Neutrophil (primary cell): ENCODE results near the gene CDC42BPB.

Experiments
- H3K27ac ChIP-seq: fragments of 200-600 bp; sonication (generic); 2 replicates; pipeline ENCODE4 v1.5.1; 2016; ENCODE audit warnings: mild to moderate bottlenecking, moderate library complexity
- H3K27me3 ChIP-seq: fragments of 200-600 bp; sonication (generic); 2 replicates; pipeline ENCODE4 v1.6.0; 2016; ENCODE audit warnings: mild to moderate bottlenecking
- H3K36me3 ChIP-seq: fragments of 200-600 bp; sonication (generic); 2 replicates; pipeline ENCODE4 v1.5.1; 2017
- H3K4me1 ChIP-seq, 2 experiments: fragments of 200-600 bp in 1 of 2; sonication (generic) in 1 of 2; 1 replicate in 1 of 2; 2 replicates in 1 of 2; pipeline versions ENCODE4 v1.5.1 to v1.6.1; 2013 to 2016; ENCODE audit warnings: low read depth in 1 of 2, low read length in 1 of 2, mild to moderate bottlenecking in 1 of 2, moderate library complexity in 1 of 2; ENCODE audit not compliant: control insufficient read depth in 1 of 2, insufficient read depth in 1 of 2
- H3K4me3 ChIP-seq, 2 experiments: fragments of 200-600 bp in 1 of 2; sonication (generic) in 1 of 2; 1 replicate in 1 of 2; 2 replicates in 1 of 2; pipeline ENCODE4 v1.5.1; 2013 to 2016; ENCODE audit warnings: low read depth in 1 of 2, low read length in 1 of 2, mild to moderate bottlenecking in 1 of 2, moderate library complexity in 1 of 2
- H3K9me3 ChIP-seq: fragments of 200-600 bp; sonication (generic); 2 replicates; pipeline ENCODE4 v1.5.1; 2016
- TF ChIP-seq, protein P1 (sequence below): fragments of 200-600 bp; sonication (generic); IDR thresholded peaks from 2 replicates; pipeline ENCODE4 v1.5.1; 2016; ENCODE audit warnings: antibody characterized with exemption

The CDC42BPB gene

DNA sequence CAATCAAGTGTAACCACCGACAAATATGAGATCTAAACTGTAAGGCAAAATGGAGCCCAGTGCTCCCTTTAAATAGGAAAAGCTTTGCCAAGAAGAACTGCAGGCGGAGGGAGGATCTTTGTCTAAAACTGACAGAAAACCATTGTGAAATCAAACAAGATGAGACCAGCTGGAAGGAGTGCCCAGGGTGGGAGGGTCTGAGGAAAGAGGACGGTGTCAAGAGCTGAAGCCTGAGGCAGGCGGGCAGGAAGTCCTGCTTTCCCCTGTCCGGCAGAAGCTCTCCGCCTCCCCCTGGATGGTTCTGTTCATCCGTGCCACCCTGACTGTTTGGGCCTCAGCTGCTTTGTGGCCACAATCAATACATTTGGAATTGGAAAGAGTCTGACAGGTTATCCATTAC lies 37.5 kb downstream of the CDC42BPB start:
- Histone ChIP-seq H3K27ac (no peak overlapping the region), H3K36me3 (no peaks in the 10 kb centered on the region), H3K9me3 (no peaks in the 10 kb centered on the region), H3K4me3 (no peak overlapping the region), H3K4me1 (no peaks in the 10 kb centered on the region), H3K27me3 (peaks cover 50% of the 10 kb centered on the region)
- TF ChIP-seq, protein P1, sequence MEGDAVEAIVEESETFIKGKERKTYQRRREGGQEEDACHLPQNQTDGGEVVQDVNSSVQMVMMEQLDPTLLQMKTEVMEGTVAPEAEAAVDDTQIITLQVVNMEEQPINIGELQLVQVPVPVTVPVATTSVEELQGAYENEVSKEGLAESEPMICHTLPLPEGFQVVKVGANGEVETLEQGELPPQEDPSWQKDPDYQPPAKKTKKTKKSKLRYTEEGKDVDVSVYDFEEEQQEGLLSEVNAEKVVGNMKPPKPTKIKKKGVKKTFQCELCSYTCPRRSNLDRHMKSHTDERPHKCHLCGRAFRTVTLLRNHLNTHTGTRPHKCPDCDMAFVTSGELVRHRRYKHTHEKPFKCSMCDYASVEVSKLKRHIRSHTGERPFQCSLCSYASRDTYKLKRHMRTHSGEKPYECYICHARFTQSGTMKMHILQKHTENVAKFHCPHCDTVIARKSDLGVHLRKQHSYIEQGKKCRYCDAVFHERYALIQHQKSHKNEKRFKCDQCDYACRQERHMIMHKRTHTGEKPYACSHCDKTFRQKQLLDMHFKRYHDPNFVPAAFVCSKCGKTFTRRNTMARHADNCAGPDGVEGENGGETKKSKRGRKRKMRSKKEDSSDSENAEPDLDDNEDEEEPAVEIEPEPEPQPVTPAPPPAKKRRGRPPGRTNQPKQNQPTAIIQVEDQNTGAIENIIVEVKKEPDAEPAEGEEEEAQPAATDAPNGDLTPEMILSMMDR: no peak

DNA sequence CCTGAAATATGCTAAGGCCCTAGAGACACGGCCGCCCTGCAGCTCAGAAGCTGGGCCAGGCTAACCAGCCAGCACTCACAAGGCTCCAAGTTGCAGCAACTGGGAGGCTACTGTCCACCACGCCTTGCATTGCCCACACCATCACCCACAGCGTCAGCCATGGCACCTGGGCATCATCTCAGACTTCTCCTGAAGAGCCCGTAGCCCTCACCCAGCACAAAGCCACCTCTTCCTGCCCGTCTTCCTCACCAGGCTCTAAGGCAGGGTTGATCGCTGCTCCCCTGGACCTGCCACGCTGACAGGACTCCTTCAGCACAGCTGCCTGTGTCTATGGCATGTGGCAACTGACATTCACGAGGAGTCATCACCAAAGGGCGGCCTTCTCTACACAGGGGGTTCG lies 38.1 kb downstream of the CDC42BPB start:
- no peaks in the 10 kb centered on the region for H3K9me3 ChIP-seq
- no peak overlapping the region for H3K27ac ChIP-seq
- no peaks in the 10 kb centered on the region for H3K36me3 ChIP-seq
- no peaks in the 10 kb centered on the region for H3K4me1 ChIP-seq
- TF ChIP-seq, protein P1: no peak
- peaks cover 45% of the 10 kb centered on the region for H3K27me3 ChIP-seq
- no peak overlapping the region for H3K4me3 ChIP-seq

GRCh38 chr14:103016594-103016993 lies 40.8 kb downstream of the CDC42BPB start:
- Histone ChIP-seq H3K27me3 (peaks cover 21% of the 10 kb centered on the region), H3K4me3 (no peak overlapping the region), H3K9me3 (no peaks in the 10 kb centered on the region), H3K36me3 (no peaks in the 10 kb centered on the region), H3K27ac (no peak overlapping the region), H3K4me1 (no peaks in the 10 kb centered on the region)
- TF ChIP-seq, protein P1: no peak

GRCh38 chr14:103016071-103016470 lies 41.3 kb downstream of the CDC42BPB start:
- no peaks in the 10 kb centered on the region for H3K4me1 ChIP-seq
- TF ChIP-seq, protein P1: no peak
- H3K9me3 ChIP-seq: no peaks in the 10 kb centered on the region
- H3K27ac ChIP-seq: no peak overlapping the region
- no peak overlapping the region for H3K4me3 ChIP-seq
- no peaks in the 10 kb centered on the region for H3K36me3 ChIP-seq
- H3K27me3 ChIP-seq: peaks cover 16% of the 10 kb centered on the region

DNA sequence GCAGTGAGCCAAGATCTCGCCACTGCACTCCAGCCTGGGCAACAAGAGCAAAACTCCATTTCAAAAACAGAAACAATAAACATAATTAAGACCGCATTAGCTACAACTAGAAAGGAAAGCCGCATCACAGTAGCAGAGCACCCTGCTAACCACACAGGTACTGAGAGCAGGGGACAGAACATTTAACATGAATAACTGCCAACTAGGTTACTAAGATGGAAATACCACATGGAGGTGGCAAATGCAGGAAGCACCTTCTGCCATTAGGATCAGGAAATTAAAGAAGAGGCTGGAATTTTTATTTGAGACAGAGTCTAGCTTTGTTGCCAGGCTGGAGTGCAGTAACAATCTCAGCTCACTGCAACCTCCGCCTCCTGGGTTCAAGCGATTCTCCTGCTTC lies 41.9 kb downstream of the CDC42BPB start:
- Histone ChIP-seq H3K27me3 (peaks cover 12% of the 10 kb centered on the region), H3K36me3 (no peaks in the 10 kb centered on the region), H3K27ac (no peak overlapping the region), H3K4me3 (no peak overlapping the region), H3K4me1 (no peaks in the 10 kb centered on the region), H3K9me3 (no peaks in the 10 kb centered on the region)
- TF ChIP-seq, protein P1: no peak
